Measurements from ENCODE around the gene GSK3A.

- TF ChIP-seq EZH2 (IDR thresholded peaks at IDR 0.05; ENCODE audit: borderline replicate concordance, low read depth, low read length) (no peak), MAX (CRISPR knock-in tag; IDR thresholded peaks at IDR 0.05) (no peak), C11orf30 (IDR thresholded peaks at IDR 0.05; ENCODE audit: low read depth) (no peak), CHD2 (IDR thresholded peaks at IDR 0.05; ENCODE audit: low read depth, low read length) (no peak)
These were observed 1.1 kb downstream of the GSK3A start for GRCh38 chr19:42241279-42241678.
